ENCODE measurements around the gene RAMP3.

DNA sequence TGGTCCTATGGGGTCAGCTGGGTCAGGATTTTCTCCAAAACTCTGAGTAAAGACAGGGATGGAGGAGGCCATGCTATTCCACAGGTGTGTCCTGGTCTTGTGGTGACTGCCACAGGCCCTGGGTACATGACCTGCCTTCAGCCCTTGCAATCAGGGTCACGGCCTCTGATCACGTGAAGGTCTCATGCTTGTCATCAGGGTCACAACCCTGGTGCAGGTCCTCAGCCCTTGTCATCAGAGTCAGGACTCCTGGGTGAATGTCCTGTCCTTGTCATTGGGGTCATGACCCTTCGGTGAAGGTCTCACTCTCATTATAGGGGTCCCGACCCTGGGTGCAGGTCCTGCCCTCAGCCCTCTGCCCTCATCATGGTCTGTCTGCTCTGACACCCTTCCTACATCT, 24.2 kb upstream of the RAMP3 start:
- TF ChIP-seq, protein P1, sequence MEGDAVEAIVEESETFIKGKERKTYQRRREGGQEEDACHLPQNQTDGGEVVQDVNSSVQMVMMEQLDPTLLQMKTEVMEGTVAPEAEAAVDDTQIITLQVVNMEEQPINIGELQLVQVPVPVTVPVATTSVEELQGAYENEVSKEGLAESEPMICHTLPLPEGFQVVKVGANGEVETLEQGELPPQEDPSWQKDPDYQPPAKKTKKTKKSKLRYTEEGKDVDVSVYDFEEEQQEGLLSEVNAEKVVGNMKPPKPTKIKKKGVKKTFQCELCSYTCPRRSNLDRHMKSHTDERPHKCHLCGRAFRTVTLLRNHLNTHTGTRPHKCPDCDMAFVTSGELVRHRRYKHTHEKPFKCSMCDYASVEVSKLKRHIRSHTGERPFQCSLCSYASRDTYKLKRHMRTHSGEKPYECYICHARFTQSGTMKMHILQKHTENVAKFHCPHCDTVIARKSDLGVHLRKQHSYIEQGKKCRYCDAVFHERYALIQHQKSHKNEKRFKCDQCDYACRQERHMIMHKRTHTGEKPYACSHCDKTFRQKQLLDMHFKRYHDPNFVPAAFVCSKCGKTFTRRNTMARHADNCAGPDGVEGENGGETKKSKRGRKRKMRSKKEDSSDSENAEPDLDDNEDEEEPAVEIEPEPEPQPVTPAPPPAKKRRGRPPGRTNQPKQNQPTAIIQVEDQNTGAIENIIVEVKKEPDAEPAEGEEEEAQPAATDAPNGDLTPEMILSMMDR (optimal IDR thresholded peaks at IDR 0.05 in 1 of 3, IDR thresholded peaks at IDR 0.05 in 1 of 3, conservative IDR thresholded peaks at IDR 0.05 in 1 of 3; ENCODE audit: extremely low read depth in 1 of 3, insufficient read depth in 2 of 3, low read length in 3 of 3), result no peak
- no peak for TF ChIP-seq EZH2 (IDR thresholded peaks at IDR 0.05; ENCODE audit: low read length)

Data from keratinocyte (primary cell).